ENCODE results near the gene HP. TPM values are rescaled to one million over a fixed set of nuclear protein-coding genes. Genes with fewer than 3 reads are reported as not detected.

Gene HP
- total and polyA plus RNA-seq, 4 donors = 8.0 to 1,570 (median 561) TPM

GRCh38 chr16:72105978-72106377 lies 51.7 kb downstream of the HP start:
- ATAC-seq (ENCODE audit: insufficient read depth, low FRiP score) = no peak
- no peak for TF ChIP-seq CTCF (IDR thresholded peaks at IDR 0.05; ENCODE audit: control extremely low read depth, extremely low read depth)
- H3K4me3 ChIP-seq = no peak overlapping the region
- no peak overlapping the region for H3K27ac ChIP-seq (ENCODE audit: low read depth in 1 of 2, low read length in 1 of 2)
- no peak for DNase-seq
- no peaks in the 10 kb centered on the region for H3K9me3 ChIP-seq (ENCODE audit: control insufficient read depth in 4 of 4, insufficient read depth in 3 of 4, low read length in 3 of 4)
- 97 to 99% methylated on average over 12 of the region's 12 CpGs for WGBS, 2 donors
- H3K9ac ChIP-seq (ENCODE audit: insufficient read depth in 1 of 2, low read length in 2 of 2) = no peak overlapping the region
- H3K36me3 ChIP-seq (ENCODE audit: control insufficient read depth in 4 of 4, insufficient read depth in 4 of 4, low read length in 4 of 4) = peaks cover 60 to 87% (median 71%) of the 10 kb centered on the region in 4 donors
- no peaks in the 10 kb centered on the region for H3K27me3 ChIP-seq (ENCODE audit: control insufficient read depth in 3 of 3, insufficient read depth in 3 of 3, low read length in 2 of 3)
- H3K4me1 ChIP-seq (ENCODE audit: control insufficient read depth in 5 of 5, insufficient read depth in 5 of 5, low read length in 5 of 5) = no peaks in the 10 kb centered on the region

GRCh38 chr16:72107371-72107770 lies 53.1 kb downstream of the HP start:
- peaks cover 54 to 89% (median 68%) of the 10 kb centered on the region in 4 donors for H3K36me3 ChIP-seq (ENCODE audit: control insufficient read depth in 4 of 4, insufficient read depth in 4 of 4, low read length in 4 of 4)
- 95% methylated on average over 17 of the region's 17 CpGs for WGBS, 2 donors
- TF ChIP-seq CTCF (IDR thresholded peaks at IDR 0.05; ENCODE audit: control extremely low read depth, extremely low read depth) = no peak

GRCh38 chr16:72108353-72109102 lies 54.2 kb downstream of the HP start:
- no peaks in the 10 kb centered on the region for H3K9me3 ChIP-seq (ENCODE audit: control insufficient read depth in 4 of 4, insufficient read depth in 3 of 4, low read length in 3 of 4)
- H3K9ac ChIP-seq (ENCODE audit: insufficient read depth in 1 of 2, low read length in 2 of 2) = no peak overlapping the region
- no peak for ATAC-seq (ENCODE audit: insufficient read depth, low FRiP score)
- H3K27ac ChIP-seq (ENCODE audit: low read depth in 1 of 2, low read length in 1 of 2) = no peak overlapping the region
- DNase-seq = no peak
- H3K36me3 ChIP-seq (ENCODE audit: control insufficient read depth in 4 of 4, insufficient read depth in 4 of 4, low read length in 4 of 4) = peaks cover 47 to 84% (median 60%) of the 10 kb centered on the region in 4 donors
- H3K4me3 ChIP-seq = no peak overlapping the region
- no peaks in the 10 kb centered on the region for H3K4me1 ChIP-seq (ENCODE audit: control insufficient read depth in 5 of 5, insufficient read depth in 5 of 5, low read length in 5 of 5)
- TF ChIP-seq CTCF (IDR thresholded peaks at IDR 0.05; ENCODE audit: control extremely low read depth, extremely low read depth) = no peak
- 91 to 94% methylated on average over 16 of the region's 16 CpGs for WGBS, 2 donors
- no peaks in the 10 kb centered on the region for H3K27me3 ChIP-seq (ENCODE audit: control insufficient read depth in 3 of 3, insufficient read depth in 3 of 3, low read length in 2 of 3)

More at GRCh38 chr16:72107371-72107770, 53.1 kb downstream of the HP start:
- Histone ChIP-seq H3K27me3 (ENCODE audit: control insufficient read depth in 3 of 3, insufficient read depth in 3 of 3, low read length in 2 of 3) (no peaks in the 10 kb centered on the region), H3K9ac (ENCODE audit: insufficient read depth in 1 of 2, low read length in 2 of 2) (no peak overlapping the region), H3K4me3 (no peak overlapping the region), H3K9me3 (ENCODE audit: control insufficient read depth in 4 of 4, insufficient read depth in 3 of 4, low read length in 3 of 4) (no peaks in the 10 kb centered on the region), H3K27ac (ENCODE audit: low read depth in 1 of 2, low read length in 1 of 2) (no peak overlapping the region), H3K4me1 (ENCODE audit: control insufficient read depth in 5 of 5, insufficient read depth in 5 of 5, low read length in 5 of 5) (no peaks in the 10 kb centered on the region)
- DNase-seq = no peak
- no peak for ATAC-seq (ENCODE audit: insufficient read depth, low FRiP score)

Measured in lung (tissue), 12 donors.